Stimulated activated memory B cell treated with anti-CD40 and anti-IgM and Interleukin-4, amounts not matched to agents 10 μg/mL and 1 μg/mL and 100 μg/mL, for 72 hours (primary cell): ENCODE data around the gene FBXL14.

Experiments used
- ATAC-seq: fragments of 150-1000 bp; cut with Tn5 transposase; 2 replicates; pipeline ENCODE4 v1.10.0; 2021
- H3K27ac Mint-ChIP-seq: one replicate; pipeline ENCODE4 v1.8.0; 2022; ENCODE audit warnings: mild to moderate bottlenecking, mixed read lengths
- H3K27me3 Mint-ChIP-seq: one replicate; pipeline ENCODE4 v1.8.0; 2022; ENCODE audit warnings: mixed read lengths
- H3K36me3 Mint-ChIP-seq: one replicate; pipeline ENCODE4 v1.8.0; 2022; ENCODE audit warnings: mixed read lengths
- H3K4me1 Mint-ChIP-seq: one replicate; pipeline ENCODE4 v1.8.0; 2022; ENCODE audit warnings: mixed read lengths
- H3K4me3 Mint-ChIP-seq: one replicate; pipeline ENCODE4 v1.8.0; 2022; ENCODE audit warnings: mild to moderate bottlenecking, moderate library complexity, mixed read lengths
- H3K9me3 Mint-ChIP-seq: one replicate; pipeline ENCODE4 v1.8.0; 2022; ENCODE audit warnings: mixed read lengths

FBXL14 gene

DNA sequence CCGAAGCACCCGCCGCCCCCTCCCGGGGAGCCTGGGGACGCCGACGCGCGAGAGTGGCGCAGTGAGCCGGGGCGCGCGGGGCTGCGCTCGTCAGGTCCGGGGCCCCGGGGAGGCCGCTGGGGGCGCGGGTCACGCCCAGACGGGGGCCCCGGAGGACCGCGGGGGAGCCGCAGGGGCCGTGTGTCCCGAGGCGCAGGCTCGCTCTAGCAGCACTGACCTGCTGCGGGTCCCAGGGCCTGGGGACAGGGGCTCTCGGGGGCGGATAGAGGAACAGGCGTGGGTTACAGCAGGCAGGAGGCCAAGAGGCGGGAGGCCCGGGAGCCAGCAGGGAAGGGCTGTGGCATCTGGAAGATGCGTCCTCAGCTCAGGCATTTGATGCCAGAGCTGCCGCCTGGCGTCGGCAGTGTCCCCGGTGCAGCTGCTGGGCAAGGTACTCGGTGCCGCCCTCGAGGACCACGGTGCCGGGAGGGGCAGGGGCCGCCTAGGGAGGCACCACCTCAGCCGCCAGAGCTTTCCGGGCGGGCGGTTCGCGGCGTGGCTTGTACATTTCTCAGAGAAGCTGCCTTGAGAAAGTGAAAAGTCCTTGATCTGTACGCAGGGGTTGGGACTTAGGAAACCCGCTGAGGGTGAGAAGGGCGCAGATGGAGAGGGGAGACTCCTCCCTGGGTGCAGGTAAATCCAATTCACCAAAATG lies 35.9 kb upstream of the FBXL14 start:
- peak; percentile 76 for ATAC-seq
- no peaks in the 10 kb centered on the region for H3K36me3 Mint-ChIP-seq
- H3K9me3 Mint-ChIP-seq, result no peaks in the 10 kb centered on the region
- H3K27me3 Mint-ChIP-seq, result peaks cover 68% of the 10 kb centered on the region
- peak overlapping the region; percentile 75 for H3K4me3 Mint-ChIP-seq
- H3K4me1 Mint-ChIP-seq, result peaks cover 39% of the 10 kb centered on the region
- H3K27ac Mint-ChIP-seq, result peak overlapping the region; percentile 25

GRCh38 chr12:1629338-1630132 lies 35.2 kb upstream of the FBXL14 start:
- peaks cover 61% of the 10 kb centered on the region for H3K27me3 Mint-ChIP-seq
- H3K9me3 Mint-ChIP-seq, result no peaks in the 10 kb centered on the region
- H3K4me3 Mint-ChIP-seq, result peak overlapping the region; percentile 75
- peak; percentile 57 for ATAC-seq
- peaks cover 33% of the 10 kb centered on the region for H3K4me1 Mint-ChIP-seq
- H3K27ac Mint-ChIP-seq, result peak overlapping the region; percentile 25
- H3K36me3 Mint-ChIP-seq, result no peaks in the 10 kb centered on the region

- Mint-ChIP-seq H3K4me3 (peak within 1 kb of the TSS; percentile 75), H3K4me1 (peaks cover 29% of the 10 kb centered on the region), H3K27ac (peak within 1 kb of the TSS; percentile 25), H3K27me3 (peaks cover 53% of the 10 kb centered on the region), H3K36me3 (no peaks in the 10 kb centered on the region), H3K9me3 (no peaks in the 10 kb centered on the region)
- ATAC-seq, result no peak
These were observed 34.4 kb upstream of the FBXL14 start, which contains the start of gene WNT5B for GRCh38 chr12:1628666-1629337. Gene WNT5B, plus strand, starts transcription at chr12:1629231. Its CDS starts 2,124 bp downstream, at chr12:1631355.

DNA sequence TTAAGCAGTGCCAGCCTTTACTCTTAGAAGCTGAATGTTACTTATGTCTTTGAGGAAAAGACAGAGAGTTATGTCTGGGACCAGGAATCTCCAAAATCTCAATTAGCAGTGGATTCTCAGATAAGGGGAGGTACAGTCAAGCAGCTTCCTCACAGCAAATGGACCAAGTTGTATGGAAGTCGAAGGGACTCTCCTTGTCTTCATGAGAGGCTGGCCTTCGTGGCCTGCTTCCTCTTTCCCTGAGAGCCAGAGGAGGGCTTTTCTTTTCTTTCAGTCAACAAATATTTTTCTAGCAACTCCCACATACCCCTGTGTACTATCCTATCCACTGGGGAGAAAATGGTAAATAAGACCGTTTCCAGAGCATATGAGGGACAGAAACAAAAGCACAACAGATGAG lies 28.0 kb upstream of the FBXL14 start:
- no peaks in the 10 kb centered on the region for H3K9me3 Mint-ChIP-seq

GRCh38 chr12:1620092-1620491 lies 25.7 kb upstream of the FBXL14 start:
- ATAC-seq, result no peak
- Mint-ChIP-seq H3K9me3 (no peaks in the 10 kb centered on the region), H3K4me3 (peak overlapping the region; percentile 6), H3K27ac (no peak overlapping the region), H3K36me3 (no peaks in the 10 kb centered on the region), H3K4me1 (peaks cover 48% of the 10 kb centered on the region), H3K27me3 (peaks cover 16% of the 10 kb centered on the region)

More for the DNA sequence above, 28.0 kb upstream of the FBXL14 start:
- Mint-ChIP-seq H3K36me3 (no peaks in the 10 kb centered on the region), H3K27me3 (peaks cover 16% of the 10 kb centered on the region), H3K4me3 (no peak overlapping the region), H3K27ac (peak overlapping the region; percentile 28), H3K4me1 (peaks cover 33% of the 10 kb centered on the region)
- no peak for ATAC-seq

DNA sequence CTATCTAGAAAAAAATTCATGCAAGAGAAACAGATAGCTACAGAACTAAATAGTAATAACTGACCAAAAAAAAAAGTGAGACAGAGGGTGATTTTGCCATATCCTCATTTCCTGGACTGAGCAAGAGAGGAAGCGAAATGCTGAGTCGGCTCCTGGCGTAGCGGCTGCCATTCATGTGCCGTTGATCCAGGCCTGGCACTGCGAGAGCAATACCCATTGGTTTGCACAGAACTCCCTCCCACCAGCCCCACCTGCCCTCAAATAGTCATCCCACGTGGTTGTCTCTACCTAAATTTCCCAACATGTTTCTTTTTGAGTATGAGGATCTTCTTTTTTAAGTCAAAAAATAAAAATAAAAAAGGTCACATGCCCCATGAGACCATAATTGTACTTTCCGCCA lies 25.2 kb upstream of the FBXL14 start:
- peak; percentile 79 for ATAC-seq
- Mint-ChIP-seq H3K9me3 (no peaks in the 10 kb centered on the region), H3K4me1 (peaks cover 51% of the 10 kb centered on the region)

DNA sequence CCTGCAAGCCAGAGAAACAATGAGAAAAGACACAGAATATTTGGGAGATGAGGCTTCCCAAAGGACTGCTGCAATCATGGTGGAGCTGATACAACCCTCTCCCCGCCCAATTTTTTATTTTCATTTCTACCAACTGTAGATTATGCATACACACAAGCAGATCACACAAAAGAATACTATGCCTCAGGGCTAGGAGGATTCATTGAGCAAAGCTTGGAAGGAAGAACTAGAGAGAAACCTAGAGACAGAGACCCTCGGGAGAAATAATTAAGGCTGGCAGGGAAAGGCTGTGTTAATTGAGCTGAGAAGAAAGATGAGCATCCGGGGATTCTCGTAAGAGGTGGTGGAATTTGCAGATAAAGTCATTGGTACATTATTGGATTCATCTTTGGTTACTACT lies 24.8 kb upstream of the FBXL14 start:
- Mint-ChIP-seq H3K4me1 (peaks cover 51% of the 10 kb centered on the region), H3K4me3 (peak overlapping the region; percentile 11), H3K27me3 (peaks cover 16% of the 10 kb centered on the region), H3K9me3 (no peaks in the 10 kb centered on the region), H3K36me3 (no peaks in the 10 kb centered on the region), H3K27ac (no peak overlapping the region)
- no peak for ATAC-seq

More for the DNA sequence above, 25.2 kb upstream of the FBXL14 start:
- H3K27ac Mint-ChIP-seq, result no peak overlapping the region
- no peaks in the 10 kb centered on the region for H3K36me3 Mint-ChIP-seq
- peaks cover 16% of the 10 kb centered on the region for H3K27me3 Mint-ChIP-seq
- no peak overlapping the region for H3K4me3 Mint-ChIP-seq

GRCh38 chr12:1618489-1618888 lies 24.1 kb upstream of the FBXL14 start:
- H3K27me3 Mint-ChIP-seq, result peaks cover 16% of the 10 kb centered on the region

GRCh38 chr12:1616233-1617066 lies 22.1 kb upstream of the FBXL14 start:
- ATAC-seq, result peak; percentile 84
- Mint-ChIP-seq H3K4me3 (peak overlapping the region; percentile 71), H3K9me3 (no peaks in the 10 kb centered on the region), H3K27ac (peak overlapping the region; percentile 49), H3K4me1 (peaks cover 47% of the 10 kb centered on the region), H3K36me3 (no peaks in the 10 kb centered on the region), H3K27me3 (peaks cover under 1% of the 10 kb centered on the region)

More at GRCh38 chr12:1618489-1618888, 24.1 kb upstream of the FBXL14 start:
- ATAC-seq, result no peak
- H3K9me3 Mint-ChIP-seq, result no peaks in the 10 kb centered on the region
- H3K36me3 Mint-ChIP-seq, result no peaks in the 10 kb centered on the region
- no peak overlapping the region for H3K27ac Mint-ChIP-seq
- H3K4me3 Mint-ChIP-seq, result peak overlapping the region; percentile 27
- peaks cover 51% of the 10 kb centered on the region for H3K4me1 Mint-ChIP-seq

DNA sequence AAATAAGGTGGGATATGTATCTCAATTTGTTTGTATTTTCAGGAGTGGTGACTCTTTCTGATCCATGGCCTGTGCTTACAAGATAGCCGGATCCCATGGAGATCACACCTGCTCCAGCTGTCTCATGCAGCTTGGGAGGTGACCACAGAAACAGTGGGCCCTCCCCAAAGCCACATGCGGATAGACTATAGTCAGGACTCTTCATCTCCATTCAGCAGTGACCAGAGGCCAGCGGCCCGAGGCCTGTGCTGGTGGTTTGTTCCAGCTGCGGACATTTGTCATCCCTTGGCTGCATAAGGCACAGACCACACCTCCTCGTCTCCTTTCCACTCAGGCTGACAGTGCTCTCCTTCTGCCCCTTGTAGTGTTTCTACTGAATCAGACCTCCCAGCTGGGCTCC lies 20.0 kb upstream of the FBXL14 start:
- Mint-ChIP-seq H3K4me3 (no peak overlapping the region), H3K9me3 (no peaks in the 10 kb centered on the region), H3K4me1 (peaks cover 36% of the 10 kb centered on the region), H3K27me3 (no peaks in the 10 kb centered on the region), H3K36me3 (no peaks in the 10 kb centered on the region), H3K27ac (no peak overlapping the region)
- no peak for ATAC-seq

DNA sequence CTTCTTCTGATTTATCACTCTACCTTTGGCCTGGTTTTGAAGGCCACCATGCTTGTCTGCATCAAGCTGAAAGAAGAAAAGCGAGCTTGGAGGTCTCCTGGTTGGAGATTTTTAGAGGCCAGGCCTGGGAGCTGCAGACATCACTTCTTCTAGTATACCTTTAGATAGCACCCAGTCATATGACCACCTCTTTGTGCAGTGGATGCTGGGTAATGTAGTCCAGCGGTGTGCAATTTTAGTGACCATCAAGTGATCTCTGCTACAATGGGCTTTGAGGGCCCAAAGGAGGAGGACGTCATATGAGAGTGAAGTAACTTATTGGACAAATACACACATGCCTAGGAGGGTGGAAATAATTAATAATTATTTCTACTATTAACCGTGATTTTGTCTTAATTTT lies 19.5 kb upstream of the FBXL14 start:
- H3K4me3 Mint-ChIP-seq, result no peak overlapping the region
- no peak for ATAC-seq
- no peak overlapping the region for H3K27ac Mint-ChIP-seq
- H3K36me3 Mint-ChIP-seq, result no peaks in the 10 kb centered on the region
- no peaks in the 10 kb centered on the region for H3K9me3 Mint-ChIP-seq
- H3K27me3 Mint-ChIP-seq, result no peaks in the 10 kb centered on the region
- peaks cover 31% of the 10 kb centered on the region for H3K4me1 Mint-ChIP-seq

- Mint-ChIP-seq H3K4me3 (no peak overlapping the region), H3K27me3 (no peaks in the 10 kb centered on the region), H3K27ac (no peak overlapping the region), H3K36me3 (no peaks in the 10 kb centered on the region), H3K9me3 (no peaks in the 10 kb centered on the region), H3K4me1 (peaks cover 19% of the 10 kb centered on the region)
- no peak for ATAC-seq
These were observed 17.6 kb upstream of the FBXL14 start for GRCh38 chr12:1611803-1612572.

DNA sequence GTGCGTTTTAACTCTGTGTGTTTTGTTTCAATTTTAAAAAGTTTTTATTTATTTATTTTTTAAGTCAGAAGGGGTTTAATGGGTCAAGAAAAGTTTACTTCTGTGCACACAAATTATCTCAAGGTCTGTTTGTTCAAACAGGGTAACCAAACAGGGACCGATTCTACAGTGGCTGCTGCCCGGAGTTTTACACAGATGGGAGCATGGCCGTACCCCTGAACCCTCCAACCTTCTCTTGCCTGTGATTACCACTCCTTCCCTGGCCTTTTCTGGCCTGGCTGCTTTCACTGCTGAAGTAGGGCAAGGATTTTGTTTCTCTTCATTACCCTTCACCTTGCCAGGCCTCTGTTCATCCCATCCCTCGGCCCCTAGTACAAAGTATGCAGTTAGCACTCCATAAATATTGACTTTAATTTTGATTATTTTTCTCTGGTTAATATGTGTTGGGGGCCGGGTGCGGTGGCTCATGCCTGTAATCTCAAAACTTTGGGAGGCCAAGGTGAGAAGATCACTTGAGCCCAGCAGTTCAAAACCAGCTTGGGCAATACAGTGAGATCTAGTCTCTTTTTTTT lies 15.8 kb upstream of the FBXL14 start:
- Mint-ChIP-seq H3K9me3 (no peaks in the 10 kb centered on the region), H3K27me3 (no peaks in the 10 kb centered on the region), H3K27ac (no peak overlapping the region), H3K36me3 (no peaks in the 10 kb centered on the region), H3K4me1 (peaks cover 18% of the 10 kb centered on the region), H3K4me3 (no peak overlapping the region)
- ATAC-seq, result no peak

GRCh38 chr12:1608713-1609119 lies 14.3 kb upstream of the FBXL14 start:
- no peak overlapping the region for H3K27ac Mint-ChIP-seq
- H3K27me3 Mint-ChIP-seq, result no peaks in the 10 kb centered on the region
- peaks cover 29% of the 10 kb centered on the region for H3K4me1 Mint-ChIP-seq
- ATAC-seq, result no peak
- no peak overlapping the region for H3K4me3 Mint-ChIP-seq
- H3K36me3 Mint-ChIP-seq, result no peaks in the 10 kb centered on the region
- H3K9me3 Mint-ChIP-seq, result no peaks in the 10 kb centered on the region
